ENCODE data around the gene GOLGA7B.
A peak's percentile ranks its signal among the peaks of the same experiment; 100 is the strongest.

The GOLGA7B gene

GRCh38 chr10:97849103-97849686 lies 448 bp upstream of the GOLGA7B start:
- TF ChIP-seq CTCF (IDR thresholded peaks at IDR 0.05; ENCODE audit: insufficient read depth, low read length) (no peak), POLR2AphosphoS5 (IDR thresholded peaks at IDR 0.05; ENCODE audit: low read depth) (no peak), REST (IDR thresholded peaks at IDR 0.05; ENCODE audit: insufficient replicate concordance, low read depth) (no peak), SPI1 (IDR thresholded peaks at IDR 0.05; ENCODE audit: borderline replicate concordance, low read depth) (no peak), GABPA (IDR thresholded peaks at IDR 0.05; ENCODE audit: low read depth) (no peak)
- H3K27ac ChIP-seq (replicated peaks): no peak overlapping the region
- peaks cover 23% of the 10 kb centered on the region for H3K27me3 ChIP-seq (ENCODE audit: insufficient read depth, poor library complexity, severe bottlenecking)
- H3K4me3 ChIP-seq (replicated peaks; ENCODE audit: insufficient read depth, low read length): peak overlapping the region; percentile 48
- DNase-seq (ENCODE audit: low read depth in 1 of 2, low spot score in 1 of 2): no peak

DNA sequence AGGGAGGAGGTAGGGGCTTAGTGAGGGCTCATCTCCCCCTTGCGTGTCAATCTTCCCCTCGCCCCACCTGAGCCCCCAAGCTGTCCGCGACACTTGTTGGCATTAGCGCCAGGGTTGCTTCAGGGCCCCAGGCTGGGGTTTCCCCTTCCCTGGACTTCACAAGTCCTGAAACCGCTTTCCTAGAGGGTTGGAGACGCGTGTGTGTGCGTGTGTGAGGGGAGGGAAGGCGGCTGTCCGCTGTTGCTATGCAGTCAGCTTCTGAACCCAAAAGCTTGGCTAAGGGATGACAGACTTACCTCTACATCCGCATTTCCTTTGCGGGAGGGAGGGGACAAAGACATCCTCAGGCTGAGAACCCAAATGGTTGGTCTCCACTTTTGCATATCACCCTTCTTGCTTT lies 803 bp downstream of the GOLGA7B start:
- Histone ChIP-seq H3K27me3 (ENCODE audit: insufficient read depth, poor library complexity, severe bottlenecking) (peaks cover 23% of the 10 kb centered on the region), H3K27ac (replicated peaks) (no peak overlapping the region), H3K4me3 (replicated peaks; ENCODE audit: insufficient read depth, low read length) (no peak overlapping the region; the same call in 1 of the 2 replicates)
- TF ChIP-seq SPI1 (IDR thresholded peaks at IDR 0.05; ENCODE audit: borderline replicate concordance, low read depth) (no peak), CTCF (IDR thresholded peaks at IDR 0.05; ENCODE audit: insufficient read depth, low read length) (no peak), GABPA (IDR thresholded peaks at IDR 0.05; ENCODE audit: low read depth) (no peak), POLR2AphosphoS5 (IDR thresholded peaks at IDR 0.05; ENCODE audit: low read depth) (no peak), REST (IDR thresholded peaks at IDR 0.05; ENCODE audit: insufficient replicate concordance, low read depth) (no peak)
- no peak for DNase-seq (ENCODE audit: low read depth in 1 of 2, low spot score in 1 of 2)

DNA sequence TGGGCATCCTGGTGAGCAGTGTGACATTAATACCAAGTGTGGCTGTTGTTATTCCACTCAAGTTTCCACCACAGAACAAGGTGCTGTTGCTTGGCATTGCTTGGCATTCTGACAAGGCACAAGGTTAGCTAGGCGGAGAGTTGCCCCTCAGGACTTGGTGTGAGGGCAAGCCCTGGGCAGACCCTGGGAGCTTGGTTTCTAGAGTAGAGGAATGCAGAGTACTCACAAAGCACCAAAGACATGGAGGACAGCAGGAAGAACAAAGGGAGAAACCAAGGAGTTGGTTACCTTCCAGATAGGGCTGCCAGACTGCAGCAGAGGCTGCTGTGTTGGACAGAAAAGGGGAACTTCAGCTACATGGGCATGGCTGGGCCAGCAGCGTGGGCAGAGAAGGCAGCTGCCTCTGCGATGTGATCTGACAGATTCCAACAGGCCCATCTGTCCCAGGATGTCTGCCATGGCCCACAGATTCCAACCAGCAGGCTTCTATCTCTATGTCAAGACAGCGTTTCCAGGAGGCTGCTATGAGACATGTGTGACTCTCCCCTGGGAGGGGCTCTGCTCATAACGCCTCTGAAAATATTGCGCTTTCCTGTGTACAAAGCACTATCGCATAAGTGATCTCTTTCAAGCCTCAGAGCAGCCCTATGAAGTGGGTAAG lies 1.8 kb downstream of the GOLGA7B start:
- TF ChIP-seq REST (IDR thresholded peaks at IDR 0.05; ENCODE audit: insufficient replicate concordance, low read depth) (peak; percentile 23), GABPA (IDR thresholded peaks at IDR 0.05; ENCODE audit: low read depth) (no peak)
- Histone ChIP-seq H3K27ac (replicated peaks) (no peak overlapping the region), H3K4me3 (replicated peaks; ENCODE audit: insufficient read depth, low read length) (no peak overlapping the region), H3K27me3 (ENCODE audit: insufficient read depth, poor library complexity, severe bottlenecking) (peaks cover 20% of the 10 kb centered on the region)
- DNase-seq (ENCODE audit: low read depth in 1 of 2, low spot score in 1 of 2): peak in 1 of 2 experiments; percentile 29

All from HL-60 (cell line).